Liver (tissue), 9 donors: Measurements from ENCODE around the gene FGF21. TPM values are rescaled to one million over a fixed set of nuclear protein-coding genes. Genes with fewer than 3 reads are reported as not detected.

Experiments used
- DNase-seq: peaks from one replicate; pipeline ENCODE4 v3.0.0-alpha.2; 2017; ENCODE audit warnings: low spot score
- H3K27ac ChIP-seq, 2 donors: one replicate each; pipeline ENCODE4 v1.7.0; 2013; ENCODE audit warnings: inconsistent platforms in 2 of 2, low read length in 2 of 2, control low read depth in 1 of 2, low read depth in 1 of 2, mild to moderate bottlenecking in 1 of 2
- H3K27me3 ChIP-seq, 4 donors: one replicate each; pipeline versions ENCODE4 v1.6.1 to v1.7.0; 2013; ENCODE audit warnings: low read length in 3 of 4, inconsistent platforms in 1 of 4, mild to moderate bottlenecking in 1 of 4, moderate library complexity in 1 of 4; ENCODE audit not compliant: control insufficient read depth in 4 of 4, insufficient read depth in 4 of 4
- H3K36me3 ChIP-seq, 4 donors: one replicate each; pipeline versions ENCODE4 v1.6.1 to v1.7.0; 2013; ENCODE audit warnings: low read length in 3 of 4, mild to moderate bottlenecking in 3 of 4, low read depth in 1 of 4, moderate library complexity in 1 of 4; ENCODE audit not compliant: control insufficient read depth in 4 of 4, insufficient read depth in 3 of 4
- H3K4me1 ChIP-seq, 4 donors: one replicate each; pipeline versions ENCODE4 v1.6.1 to v1.7.0; 2013; ENCODE audit warnings: low read length in 3 of 4, mild to moderate bottlenecking in 3 of 4, moderate library complexity in 1 of 4; ENCODE audit not compliant: control insufficient read depth in 4 of 4, insufficient read depth in 4 of 4
- H3K4me3 ChIP-seq, 3 donors: one replicate each; pipeline versions ENCODE4 v1.6.1 to v1.7.0; 2013; ENCODE audit warnings: low read length in 3 of 3, control low read depth in 1 of 3, low read depth in 1 of 3, mild to moderate bottlenecking in 1 of 3
- H3K9ac ChIP-seq, 2 donors: one replicate each; pipeline ENCODE4 v1.7.0; 2013; ENCODE audit warnings: low read length in 2 of 2, mild to moderate bottlenecking in 2 of 2, moderate library complexity in 2 of 2, control low read depth in 1 of 2, low read depth in 1 of 2
- H3K9me3 ChIP-seq, 4 donors: one replicate each; pipeline versions ENCODE4 v1.6.1 to v1.7.0; 2013; ENCODE audit warnings: low read length in 3 of 4; ENCODE audit not compliant: control insufficient read depth in 4 of 4
- CTCF ChIP-seq: fragments of 150-350 bp; IDR thresholded peaks from 2 replicates; pipeline ENCODE4 v1.5.1; 2017; ENCODE audit warnings: improper control_type of control experiment, low read depth, low read length; ENCODE audit not compliant: missing input control
- EGR1 ChIP-seq, 2 donors: IDR thresholded peaks; 2 replicates each; pipeline ENCODE4 v1.6.1; 2016 to 2018; ENCODE audit warnings: antibody characterized with exemption in 2 of 2, low read depth in 2 of 2
- FOXA2 ChIP-seq: IDR thresholded peaks from 2 replicates; pipeline ENCODE4 v1.6.1; 2016; ENCODE audit warnings: antibody characterized with exemption
- GABPA ChIP-seq, 2 donors: IDR thresholded peaks in 1 of 2; conservative IDR thresholded peaks in 1 of 2; 2 replicates each; pipeline ENCODE4 v1.6.1; 2016; ENCODE audit warnings: antibody characterized with exemption in 2 of 2, mild to moderate bottlenecking in 1 of 2, moderate library complexity in 1 of 2
- HNF4A ChIP-seq, 2 donors: conservative IDR thresholded peaks; 2 replicates each; pipeline ENCODE4 v1.6.1; 2016; ENCODE audit warnings: antibody characterized with exemption in 2 of 2, mild to moderate bottlenecking in 2 of 2
- HNF4G ChIP-seq: IDR thresholded peaks from 2 replicates; pipeline ENCODE4 v1.6.1; 2016; ENCODE audit warnings: antibody characterized with exemption
- JUND ChIP-seq, 2 donors: IDR thresholded peaks; 2 replicates each; pipeline ENCODE4 v1.6.1; 2016; ENCODE audit warnings: antibody characterized with exemption in 2 of 2
- MAX ChIP-seq: IDR thresholded peaks from 2 replicates; pipeline ENCODE4 v1.6.1; 2016; ENCODE audit warnings: antibody characterized with exemption
- NR2F2 ChIP-seq: IDR thresholded peaks from 2 replicates; pipeline ENCODE4 v1.6.1; 2016; ENCODE audit warnings: antibody characterized with exemption
- RAD21 ChIP-seq, 2 donors: IDR thresholded peaks; 2 replicates each; pipeline ENCODE4 v1.6.1; 2016; ENCODE audit warnings: antibody characterized with exemption in 2 of 2, mild to moderate bottlenecking in 2 of 2
- RXRA ChIP-seq, 2 donors: IDR thresholded peaks; 2 replicates each; pipeline ENCODE4 v1.6.1; 2017 to 2018; ENCODE audit warnings: antibody characterized with exemption in 2 of 2, mild to moderate bottlenecking in 1 of 2
- SP1 ChIP-seq: IDR thresholded peaks from 2 replicates; pipeline ENCODE4 v1.6.1; 2018; ENCODE audit warnings: antibody characterized with exemption, mild to moderate bottlenecking
- WGBS: extraction: QIAGEN DNeasy Blood & Tissue Kit; methylation state at CpG from one replicate; pipeline ENCODE4 v1.1.7; 2013; 5-methylcytosine and 5-hydroxymethylcytosine counted together
- polyA plus RNA-seq, 2 donors: library from polyadenylated mRNA; stranded (reverse) in 1 of 2; unstranded in 1 of 2; fragments of 200-250 nt in 1 of 2; fragments of >200 nt in 1 of 2; fragmentation: Nextera tagmentation in 1 of 2; extraction: Ambion mirVana in 1 of 2; gene quantifications; one replicate each; pipeline versions ENCODE4 v1.2.1 to v1.2.3, GENCODE V29; 2013 to 2015
- total RNA-seq, 2 donors: library from RNA; depleted of rRNA; stranded (reverse); fragments of >200 nt; gene quantifications; one replicate each; pipeline ENCODE4 v1.2.3, GENCODE V29; 2014
- TF ChIP-seq, protein P1 (sequence below): IDR thresholded peaks from 2 replicates; pipeline ENCODE4 v1.6.1; 2016; ENCODE audit warnings: antibody characterized with exemption
- TF ChIP-seq, protein P2 (sequence below): IDR thresholded peaks from 2 replicates; pipeline ENCODE4 v1.6.1; 2016; ENCODE audit warnings: antibody characterized with exemption
- donor health status: healthy.
- donor health status: healthy.
- donor health status: healthy.
- donor health status: healthy.
- donor health status: healthy.

Gene FGF21
- total and polyA plus RNA-seq, 4 donors: 5.5 to 18.5 (median 6.5) TPM; not detected in 1

DNA sequence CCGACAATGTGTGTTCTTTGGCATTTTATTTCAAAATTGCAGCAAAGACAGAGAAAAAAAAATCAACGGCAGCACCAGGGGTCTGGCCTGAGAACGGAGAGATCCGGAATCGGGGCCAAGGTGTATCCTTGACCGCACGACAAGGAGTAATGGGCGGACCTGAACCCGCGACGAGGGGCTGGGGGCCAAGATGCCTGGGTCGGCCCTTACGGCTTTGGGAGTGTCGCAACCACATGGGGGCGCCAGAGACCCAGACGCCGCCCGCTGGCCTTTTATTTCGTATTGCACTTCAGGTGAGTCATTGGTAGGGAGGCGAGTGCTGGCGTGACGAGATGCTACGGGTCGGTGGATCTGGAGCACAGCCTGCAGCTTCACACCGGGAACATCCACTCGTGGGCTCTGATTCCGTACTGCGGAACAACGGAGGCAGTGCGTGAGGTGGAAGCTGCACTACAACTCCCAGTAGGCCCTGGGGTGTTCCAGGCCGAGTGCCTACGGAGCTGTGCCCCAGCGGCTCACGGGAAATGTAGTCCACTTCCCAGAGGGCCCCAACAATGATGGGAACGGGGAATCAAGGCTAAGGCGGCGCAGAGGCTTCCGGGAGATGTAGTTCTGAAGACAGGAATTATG, 39.8 kb downstream of the FGF21 start (continued):
- TF ChIP-seq CTCF (peak; percentile 78), RXRA (IDR thresholded peaks at IDR 0.05) (peak in 1 of 2 donors; percentile 21), GABPA (IDR thresholded peaks at IDR 0.05 in 1 of 2, conservative IDR thresholded peaks at IDR 0.05 in 1 of 2) (peak in 1 of 2 donors; percentile 65), EGR1 (IDR thresholded peaks at IDR 0.05; ENCODE audit: low read depth in 2 of 2) (no peak), HNF4A (conservative IDR thresholded peaks at IDR 0.05) (no peak), FOXA2 (no peak)

DNA sequence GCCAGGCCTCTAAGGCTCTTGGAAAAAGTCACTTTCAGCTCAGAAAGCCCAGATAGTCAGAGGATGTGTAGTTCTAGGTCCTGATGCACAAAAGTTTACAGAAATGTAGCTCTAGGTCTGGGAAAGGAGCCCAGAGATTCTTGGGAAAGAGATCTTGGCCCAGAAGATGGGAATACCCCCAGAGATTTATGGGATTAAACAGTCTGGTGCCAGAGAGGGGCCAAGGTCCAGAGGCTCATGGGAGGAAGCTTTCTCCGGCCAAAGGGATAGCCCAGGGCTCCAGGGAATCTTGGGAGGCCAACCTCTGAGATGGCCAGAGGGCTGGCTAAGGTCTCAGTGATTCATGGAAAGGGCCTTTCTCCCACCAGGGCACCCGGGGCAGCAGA, 40.4 kb downstream of the FGF21 start:
- H3K27me3 ChIP-seq: no peaks in the 10 kb centered on the region
- H3K9ac ChIP-seq: no peak overlapping the region
- TF ChIP-seq SP1 (peak; percentile 33), HNF4G (peak; percentile 49), JUND (IDR thresholded peaks at IDR 0.05) (no peak), RAD21 (IDR thresholded peaks at IDR 0.05) (no peak), NR2F2 (peak; percentile 25), RXRA (IDR thresholded peaks at IDR 0.05) (peak in 1 of 2 donors; percentile 20), HNF4A (conservative IDR thresholded peaks at IDR 0.05) (peak; percentile 64 to 66)
- H3K4me1 ChIP-seq: peaks cover 2 to 16% (median 11%) of the 10 kb centered on the region in 4 donors
- peaks cover 0 to 8% (median 0%) of the 10 kb centered on the region in 4 donors for H3K36me3 ChIP-seq
- no peaks in the 10 kb centered on the region for H3K9me3 ChIP-seq
- DNase-seq: no peak
- H3K27ac ChIP-seq: peak overlapping the region; percentile 33 to 81
- H3K4me3 ChIP-seq: no peak overlapping the region
- WGBS: 52% methylated on average over 2 of the region's 2 CpGs

DNA sequence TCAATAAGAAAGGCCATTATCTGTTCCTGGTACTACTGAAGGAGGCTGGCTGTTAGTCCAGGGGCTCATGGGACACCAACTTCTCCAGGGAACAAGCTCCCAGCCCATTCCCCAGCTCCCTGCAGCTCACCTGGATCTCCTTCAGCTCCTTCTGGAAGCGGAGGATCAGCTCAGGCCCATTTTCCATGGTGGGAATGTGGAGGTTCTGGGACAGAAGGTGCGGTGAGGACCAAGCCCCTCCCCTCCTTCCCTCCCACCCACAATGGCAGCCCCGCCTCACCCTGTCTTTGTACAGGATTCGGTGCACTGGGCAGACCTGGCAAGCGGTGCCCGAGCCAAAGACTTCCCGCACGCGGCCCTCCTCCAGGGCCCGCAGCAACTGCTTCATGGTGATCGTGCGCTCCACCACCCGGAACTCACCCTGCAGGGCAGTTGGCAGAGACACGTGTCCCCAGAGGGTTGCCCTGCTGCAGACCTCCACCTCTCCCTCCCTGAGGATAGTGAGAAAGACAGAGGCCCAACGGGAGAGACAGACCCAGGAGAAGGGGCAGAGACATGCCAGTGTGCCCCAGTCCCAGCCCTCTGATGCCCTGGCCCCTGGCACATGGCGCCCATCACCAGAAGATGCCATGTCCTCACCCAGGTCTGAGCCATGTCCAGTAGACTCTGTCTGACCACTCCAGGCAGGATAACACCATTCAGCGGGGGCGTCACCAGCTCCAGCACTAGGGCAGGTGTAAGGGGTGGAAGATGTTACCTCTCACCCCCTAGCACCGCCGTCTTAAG, 41.2 kb downstream of the FGF21 start:
- Histone ChIP-seq H3K9ac (no peak overlapping the region), H3K9me3 (no peaks in the 10 kb centered on the region), H3K36me3 (peaks cover 0 to 8% (median 0%) of the 10 kb centered on the region in 4 donors), H3K27me3 (no peaks in the 10 kb centered on the region), H3K4me3 (no peak overlapping the region), H3K4me1 (peaks cover 2 to 16% (median 11%) of the 10 kb centered on the region in 4 donors), H3K27ac (peak overlapping the region; percentile 33 to 81)
- 93% methylated on average over 20 of the region's 20 CpGs for WGBS
- no peak for DNase-seq
- TF ChIP-seq, protein P1, sequence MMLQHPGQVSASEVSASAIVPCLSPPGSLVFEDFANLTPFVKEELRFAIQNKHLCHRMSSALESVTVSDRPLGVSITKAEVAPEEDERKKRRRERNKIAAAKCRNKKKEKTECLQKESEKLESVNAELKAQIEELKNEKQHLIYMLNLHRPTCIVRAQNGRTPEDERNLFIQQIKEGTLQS: no peak
- TF ChIP-seq, protein P2, sequence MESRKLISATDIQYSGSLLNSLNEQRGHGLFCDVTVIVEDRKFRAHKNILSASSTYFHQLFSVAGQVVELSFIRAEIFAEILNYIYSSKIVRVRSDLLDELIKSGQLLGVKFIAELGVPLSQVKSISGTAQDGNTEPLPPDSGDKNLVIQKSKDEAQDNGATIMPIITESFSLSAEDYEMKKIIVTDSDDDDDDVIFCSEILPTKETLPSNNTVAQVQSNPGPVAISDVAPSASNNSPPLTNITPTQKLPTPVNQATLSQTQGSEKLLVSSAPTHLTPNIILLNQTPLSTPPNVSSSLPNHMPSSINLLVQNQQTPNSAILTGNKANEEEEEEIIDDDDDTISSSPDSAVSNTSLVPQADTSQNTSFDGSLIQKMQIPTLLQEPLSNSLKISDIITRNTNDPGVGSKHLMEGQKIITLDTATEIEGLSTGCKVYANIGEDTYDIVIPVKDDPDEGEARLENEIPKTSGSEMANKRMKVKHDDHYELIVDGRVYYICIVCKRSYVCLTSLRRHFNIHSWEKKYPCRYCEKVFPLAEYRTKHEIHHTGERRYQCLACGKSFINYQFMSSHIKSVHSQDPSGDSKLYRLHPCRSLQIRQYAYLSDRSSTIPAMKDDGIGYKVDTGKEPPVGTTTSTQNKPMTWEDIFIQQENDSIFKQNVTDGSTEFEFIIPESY: no peak
- TF ChIP-seq GABPA (IDR thresholded peaks at IDR 0.05 in 1 of 2, conservative IDR thresholded peaks at IDR 0.05 in 1 of 2) (no peak), SP1 (no peak), NR2F2 (no peak), MAX (no peak), HNF4A (conservative IDR thresholded peaks at IDR 0.05) (no peak)
